ENCODE measurements around the gene MTFMT.

Gene MTFMT

DNA sequence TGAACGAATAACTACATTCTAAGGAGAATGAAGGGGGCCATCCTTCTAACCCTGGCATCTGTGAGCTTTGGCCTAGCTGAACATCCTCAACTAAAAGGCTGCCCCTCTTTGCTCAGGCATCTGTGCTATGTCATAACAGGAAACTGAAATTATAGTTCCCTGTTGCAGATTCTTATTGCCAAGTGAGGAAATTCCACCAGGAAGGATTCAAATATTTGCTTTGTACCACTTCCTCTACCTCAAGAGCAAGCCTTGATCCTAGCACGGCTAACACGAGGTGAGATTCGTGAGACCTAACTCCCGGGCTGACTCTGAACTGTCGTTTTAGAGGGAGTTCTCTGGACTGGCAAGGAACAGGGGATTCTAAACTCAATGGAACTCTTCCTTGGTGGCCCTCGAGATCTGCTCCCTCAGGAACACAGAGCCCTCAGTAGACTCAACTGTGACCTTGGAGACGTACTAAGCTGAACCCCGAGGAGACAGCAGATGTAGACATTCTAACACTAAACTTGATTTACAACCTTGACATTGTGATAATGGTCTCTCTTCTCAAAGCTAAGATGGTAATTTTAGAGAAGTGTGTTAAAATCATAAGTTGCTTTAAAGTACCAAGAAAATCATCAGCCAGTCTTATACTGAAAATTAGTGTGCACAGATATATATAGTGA, 43.9 kb downstream of the MTFMT start:
- no peak for DNase-seq (ENCODE audit: low spot score)
- ChIA-PET POLR2A (ENCODE audit: low non-redundant PET) (no interaction called here), CTCF (interaction anchor here (1.2 kb wide), 1 partner anchor 312 kb away, joined by 3 read pairs; no protein-coding TSS in a partner anchor)
- TF ChIP-seq, protein P1, sequence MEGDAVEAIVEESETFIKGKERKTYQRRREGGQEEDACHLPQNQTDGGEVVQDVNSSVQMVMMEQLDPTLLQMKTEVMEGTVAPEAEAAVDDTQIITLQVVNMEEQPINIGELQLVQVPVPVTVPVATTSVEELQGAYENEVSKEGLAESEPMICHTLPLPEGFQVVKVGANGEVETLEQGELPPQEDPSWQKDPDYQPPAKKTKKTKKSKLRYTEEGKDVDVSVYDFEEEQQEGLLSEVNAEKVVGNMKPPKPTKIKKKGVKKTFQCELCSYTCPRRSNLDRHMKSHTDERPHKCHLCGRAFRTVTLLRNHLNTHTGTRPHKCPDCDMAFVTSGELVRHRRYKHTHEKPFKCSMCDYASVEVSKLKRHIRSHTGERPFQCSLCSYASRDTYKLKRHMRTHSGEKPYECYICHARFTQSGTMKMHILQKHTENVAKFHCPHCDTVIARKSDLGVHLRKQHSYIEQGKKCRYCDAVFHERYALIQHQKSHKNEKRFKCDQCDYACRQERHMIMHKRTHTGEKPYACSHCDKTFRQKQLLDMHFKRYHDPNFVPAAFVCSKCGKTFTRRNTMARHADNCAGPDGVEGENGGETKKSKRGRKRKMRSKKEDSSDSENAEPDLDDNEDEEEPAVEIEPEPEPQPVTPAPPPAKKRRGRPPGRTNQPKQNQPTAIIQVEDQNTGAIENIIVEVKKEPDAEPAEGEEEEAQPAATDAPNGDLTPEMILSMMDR (conservative IDR thresholded peaks at IDR 0.05; ENCODE audit: low read depth), result no peak
- no peak overlapping the region for H3K27ac ChIP-seq

DNA sequence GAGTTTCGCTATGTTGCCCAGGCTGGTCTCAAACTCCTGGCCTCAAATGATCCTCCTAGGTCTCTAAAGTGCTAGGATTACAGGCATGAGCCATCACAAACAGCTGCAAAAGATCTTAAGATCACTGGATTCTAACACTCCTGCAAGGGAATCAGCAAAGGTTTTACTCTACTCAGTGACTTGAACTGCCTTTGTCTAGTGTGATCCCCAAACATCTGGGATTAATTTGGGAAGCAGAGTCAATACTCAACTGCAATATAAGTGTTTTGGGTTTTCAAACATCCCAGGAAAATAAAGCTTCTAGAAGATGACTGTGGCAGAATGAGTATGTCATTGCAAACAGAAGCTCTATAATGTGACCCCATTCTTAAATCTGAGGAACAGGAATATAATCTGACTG, 47.0 kb downstream of the MTFMT start:
- CTCF ChIA-PET, result no interaction called here
- TF ChIP-seq, protein P1 (conservative IDR thresholded peaks at IDR 0.05; ENCODE audit: low read depth), result no peak
- no peak for DNase-seq (ENCODE audit: low spot score)
- POLR2A ChIA-PET (ENCODE audit: low non-redundant PET), result no interaction called here
- no peak overlapping the region for H3K27ac ChIP-seq

DNA sequence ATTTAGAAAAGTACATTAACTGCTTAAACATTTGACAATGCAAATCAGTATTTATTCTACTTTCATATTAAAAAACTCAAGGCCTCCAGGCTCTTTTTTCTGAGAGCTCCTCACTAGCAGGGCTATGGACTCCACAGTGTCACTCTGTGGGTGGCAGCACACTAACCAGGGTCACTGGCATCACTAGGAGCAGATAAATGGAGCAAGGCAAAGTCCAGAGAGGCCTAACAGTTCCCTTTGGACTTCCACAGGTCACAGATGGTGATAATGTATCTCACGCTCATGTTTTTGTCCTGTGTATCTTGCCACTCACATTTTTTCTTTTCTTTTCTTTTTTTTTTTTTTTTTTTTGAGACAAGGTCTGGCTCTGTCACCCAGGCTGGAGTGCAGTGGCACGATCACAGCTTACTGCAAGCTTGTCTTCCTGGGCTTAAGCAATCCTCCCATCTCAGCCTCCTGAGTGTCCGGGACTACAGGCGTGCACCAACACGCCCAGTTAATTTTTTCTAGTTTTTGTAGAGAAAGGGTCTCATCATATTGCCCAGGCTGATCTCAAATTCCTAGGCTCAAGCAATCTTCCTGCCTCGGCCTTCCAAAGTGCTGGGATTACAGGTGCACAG, 47.5 kb downstream of the MTFMT start:
- CTCF ChIA-PET, result no interaction called here
- POLR2A ChIA-PET (ENCODE audit: low non-redundant PET), result no interaction called here
- H3K27ac ChIP-seq, result no peak overlapping the region
- TF ChIP-seq, protein P1 (conservative IDR thresholded peaks at IDR 0.05; ENCODE audit: low read depth), result no peak
- no peak for DNase-seq (ENCODE audit: low spot score)

DNA sequence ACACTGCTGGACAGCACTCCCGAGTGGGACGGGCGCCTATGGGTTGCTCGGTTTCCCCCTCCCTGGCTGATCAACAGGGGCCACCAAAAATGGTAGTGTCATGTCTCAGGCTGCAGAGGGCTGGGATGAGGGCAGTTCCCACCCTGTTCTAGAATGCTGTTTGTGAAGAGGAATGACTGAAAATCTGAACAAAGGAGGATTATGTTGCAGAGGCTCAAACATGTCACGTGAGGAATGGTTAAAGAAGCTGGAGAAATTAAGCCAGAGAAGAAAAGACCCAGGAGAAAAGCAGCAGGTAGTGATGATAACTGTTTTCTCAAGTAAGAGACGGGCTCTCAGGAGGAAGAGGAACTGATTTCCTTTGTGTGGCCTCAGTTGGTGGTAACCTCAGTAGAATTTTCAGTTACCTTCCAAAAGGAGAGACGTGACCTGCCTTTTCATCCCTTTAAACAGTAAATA, 50.2 kb downstream of the MTFMT start:
- TF ChIP-seq, protein P1 (conservative IDR thresholded peaks at IDR 0.05; ENCODE audit: low read depth), result no peak
- ChIA-PET CTCF (no interaction called here), POLR2A (ENCODE audit: low non-redundant PET) (no interaction called here)
- DNase-seq (ENCODE audit: low spot score), result no peak
- H3K27ac ChIP-seq, result no peak overlapping the region

DNA sequence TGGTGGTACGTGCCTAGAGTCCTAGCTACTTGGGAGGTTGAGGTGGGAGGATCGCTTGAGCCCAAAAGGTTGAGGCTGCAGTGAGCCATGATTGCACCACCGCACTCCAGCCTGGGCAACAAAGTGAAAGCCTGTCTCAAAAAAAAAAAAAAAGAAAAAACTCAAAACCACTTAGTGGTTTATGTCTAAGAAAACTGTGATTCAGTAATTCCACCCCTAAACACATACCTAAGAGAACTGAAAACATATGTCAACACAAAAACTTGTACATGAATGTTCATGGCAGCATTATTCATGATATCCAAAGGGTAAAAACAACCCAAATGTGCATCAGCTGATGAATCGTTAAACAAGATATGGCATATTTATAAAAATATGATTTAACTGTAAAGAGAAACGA, 54.0 kb downstream of the MTFMT start:
- DNase-seq (ENCODE audit: low spot score), result no peak
- H3K27ac ChIP-seq, result no peak overlapping the region
- ChIA-PET POLR2A (ENCODE audit: low non-redundant PET) (no interaction called here), CTCF (no interaction called here)
- TF ChIP-seq, protein P1 (conservative IDR thresholded peaks at IDR 0.05; ENCODE audit: low read depth), result no peak

DNA sequence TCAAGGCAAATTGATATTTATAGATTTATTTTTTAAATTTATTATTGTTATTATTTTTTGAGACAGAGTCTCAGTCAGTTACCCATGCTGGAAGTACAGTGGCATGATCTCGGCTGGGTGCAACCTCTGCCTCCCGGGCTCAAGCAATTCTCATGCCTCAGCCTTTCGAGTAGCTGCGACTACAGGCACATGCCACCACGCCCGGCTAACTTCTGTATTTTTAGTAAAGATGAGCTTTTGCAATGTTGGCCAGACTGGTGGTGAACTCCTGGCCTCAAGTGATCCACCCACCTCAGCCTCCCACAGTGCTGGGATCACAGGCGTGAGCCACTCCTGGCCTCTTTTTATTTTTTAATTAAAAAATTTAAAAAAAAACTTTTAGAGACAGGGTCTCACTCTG, 58.7 kb downstream of the MTFMT start:
- ChIA-PET CTCF (no interaction called here), POLR2A (ENCODE audit: low non-redundant PET) (interaction anchor here (0.6 kb wide), 1 partner anchor 35 kb away, joined by 3 read pairs; no protein-coding TSS in a partner anchor)
- TF ChIP-seq, protein P1 (conservative IDR thresholded peaks at IDR 0.05; ENCODE audit: low read depth), result no peak
- no peak overlapping the region for H3K27ac ChIP-seq
- DNase-seq (ENCODE audit: low spot score), result no peak
